C4-2B (cell line): ENCODE measurements around the gene LTBP1.

Source experiments
- H3K27ac ChIP-seq: fragments of 450-650 bp; 2 replicates; pipeline ENCODE4 v1.5.1; 2017
- ZFX ChIP-seq: fragments of 450-650 bp; IDR thresholded peaks from 2 replicates; pipeline ENCODE4 v1.6.1; 2017
- TF ChIP-seq, protein P1 (sequence below): fragments of 450-650 bp; conservative IDR thresholded peaks from 2 replicates; pipeline ENCODE4 v1.5.1; 2017; ENCODE audit warnings: mild to moderate bottlenecking

Gene LTBP1

DNA sequence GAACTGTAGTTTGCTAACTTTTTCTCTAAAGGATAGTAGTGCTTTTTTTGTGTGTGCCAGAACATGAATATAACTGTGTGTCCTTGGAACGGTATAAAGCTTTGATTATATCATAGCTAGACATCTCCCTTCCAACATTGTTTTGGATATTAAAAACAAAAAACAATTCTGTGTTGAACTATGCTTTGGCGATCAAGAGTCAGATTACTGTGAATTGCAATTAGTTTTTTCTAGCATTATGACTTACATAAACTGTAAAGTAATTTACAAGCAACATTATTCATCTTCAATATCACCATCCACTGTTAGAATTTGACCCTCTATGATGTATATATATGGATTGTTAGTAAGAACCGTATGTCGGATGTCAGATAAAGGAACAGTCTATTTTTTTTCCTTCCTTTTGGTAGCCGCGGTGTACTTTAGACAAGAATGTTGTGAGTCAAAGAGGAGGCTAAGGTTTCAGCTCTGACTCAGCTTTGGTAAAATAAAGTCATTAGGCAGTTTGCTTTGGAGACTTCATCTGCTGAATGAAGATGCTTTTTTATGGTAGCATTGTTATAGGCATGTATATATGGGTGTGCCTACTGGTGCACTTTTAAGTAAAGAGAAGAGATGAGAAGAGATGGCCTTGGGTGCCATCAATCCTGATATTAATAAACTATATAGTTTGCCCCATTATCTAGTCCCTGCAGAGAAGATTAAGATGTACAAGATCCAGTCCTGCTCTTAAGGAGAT lies 76.4 kb downstream of the LTBP1 start:
- H3K27ac ChIP-seq: no peak overlapping the region
- no peak for TF ChIP-seq ZFX
- TF ChIP-seq, protein P1, sequence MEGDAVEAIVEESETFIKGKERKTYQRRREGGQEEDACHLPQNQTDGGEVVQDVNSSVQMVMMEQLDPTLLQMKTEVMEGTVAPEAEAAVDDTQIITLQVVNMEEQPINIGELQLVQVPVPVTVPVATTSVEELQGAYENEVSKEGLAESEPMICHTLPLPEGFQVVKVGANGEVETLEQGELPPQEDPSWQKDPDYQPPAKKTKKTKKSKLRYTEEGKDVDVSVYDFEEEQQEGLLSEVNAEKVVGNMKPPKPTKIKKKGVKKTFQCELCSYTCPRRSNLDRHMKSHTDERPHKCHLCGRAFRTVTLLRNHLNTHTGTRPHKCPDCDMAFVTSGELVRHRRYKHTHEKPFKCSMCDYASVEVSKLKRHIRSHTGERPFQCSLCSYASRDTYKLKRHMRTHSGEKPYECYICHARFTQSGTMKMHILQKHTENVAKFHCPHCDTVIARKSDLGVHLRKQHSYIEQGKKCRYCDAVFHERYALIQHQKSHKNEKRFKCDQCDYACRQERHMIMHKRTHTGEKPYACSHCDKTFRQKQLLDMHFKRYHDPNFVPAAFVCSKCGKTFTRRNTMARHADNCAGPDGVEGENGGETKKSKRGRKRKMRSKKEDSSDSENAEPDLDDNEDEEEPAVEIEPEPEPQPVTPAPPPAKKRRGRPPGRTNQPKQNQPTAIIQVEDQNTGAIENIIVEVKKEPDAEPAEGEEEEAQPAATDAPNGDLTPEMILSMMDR: no peak

DNA sequence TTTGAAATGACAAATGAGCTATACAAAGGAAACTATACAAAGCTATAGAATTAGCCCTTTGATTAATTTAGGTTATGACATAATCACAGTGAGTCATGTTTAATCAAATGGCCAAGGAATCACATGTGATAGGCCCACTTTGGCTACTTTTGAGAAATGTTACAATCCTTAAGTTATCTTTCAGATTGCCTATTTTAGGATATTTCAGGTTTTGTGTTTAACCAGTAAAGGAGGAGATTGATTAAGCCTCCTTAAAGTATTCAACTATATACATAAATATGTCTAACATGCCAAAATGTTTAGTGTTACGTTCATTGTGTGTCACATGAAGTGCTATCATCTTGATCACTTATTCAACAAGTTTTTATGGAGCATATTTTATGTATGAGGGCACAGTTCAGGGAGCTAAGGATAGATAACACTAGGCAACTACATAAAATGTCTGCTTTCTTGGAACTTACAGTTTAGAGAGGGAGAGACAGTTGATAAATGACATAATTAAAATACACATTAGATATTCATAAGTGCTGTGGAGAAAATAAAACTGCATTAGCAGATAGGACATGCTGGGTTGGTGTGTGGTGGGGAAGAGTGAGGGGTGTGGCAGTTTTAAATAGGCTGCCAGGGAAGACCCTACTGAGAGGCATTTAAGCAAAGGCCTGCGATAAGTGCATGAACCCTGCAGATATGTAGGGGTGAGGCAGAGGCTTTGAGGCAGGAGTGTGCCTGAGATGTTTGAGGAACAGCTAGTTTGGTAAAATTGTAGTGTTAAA lies 77.2 kb downstream of the LTBP1 start:
- no peak for TF ChIP-seq ZFX
- TF ChIP-seq, protein P1: no peak
- H3K27ac ChIP-seq: no peak overlapping the region

DNA sequence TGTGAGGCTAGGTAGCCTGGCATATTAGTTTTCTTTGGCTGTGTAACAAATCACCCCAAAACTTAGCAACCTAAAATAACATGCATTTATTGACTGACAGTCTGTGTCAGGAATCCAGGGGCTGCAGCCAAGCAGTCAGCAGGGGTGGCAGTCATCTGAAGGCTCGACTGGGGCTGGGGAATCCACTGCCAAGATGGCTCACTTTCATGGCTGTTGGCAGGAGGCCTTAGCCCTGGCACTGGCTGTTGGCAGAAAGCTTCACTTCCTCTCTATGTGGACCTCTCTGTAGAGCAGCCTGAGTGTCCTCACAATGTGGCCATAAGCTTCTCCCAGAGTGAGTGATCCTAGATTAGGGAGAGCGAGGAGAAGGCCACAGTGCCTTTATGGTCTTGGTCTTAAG lies 78.0 kb downstream of the LTBP1 start:
- TF ChIP-seq, protein P1: no peak
- TF ChIP-seq ZFX: no peak
- no peak overlapping the region for H3K27ac ChIP-seq

DNA sequence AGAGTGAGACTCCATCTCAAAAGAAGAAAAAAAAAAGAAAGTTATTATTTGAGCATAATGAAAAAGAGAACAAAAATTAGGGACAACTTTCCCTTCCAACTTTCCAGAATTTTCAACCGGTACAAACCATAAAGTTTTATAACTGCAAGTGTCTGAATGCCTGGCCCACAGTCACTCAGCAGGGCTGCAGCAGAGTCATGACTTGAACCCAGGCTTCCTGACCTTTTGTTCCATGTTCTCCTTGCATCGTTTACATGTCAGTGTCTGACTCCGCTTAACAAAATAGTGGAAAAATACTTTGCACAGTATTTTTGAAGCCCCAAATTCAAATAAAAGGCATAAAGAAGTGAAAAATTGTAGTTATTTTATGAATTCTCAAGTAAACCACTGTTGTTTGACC lies 82.7 kb downstream of the LTBP1 start:
- no peak overlapping the region for H3K27ac ChIP-seq

DNA sequence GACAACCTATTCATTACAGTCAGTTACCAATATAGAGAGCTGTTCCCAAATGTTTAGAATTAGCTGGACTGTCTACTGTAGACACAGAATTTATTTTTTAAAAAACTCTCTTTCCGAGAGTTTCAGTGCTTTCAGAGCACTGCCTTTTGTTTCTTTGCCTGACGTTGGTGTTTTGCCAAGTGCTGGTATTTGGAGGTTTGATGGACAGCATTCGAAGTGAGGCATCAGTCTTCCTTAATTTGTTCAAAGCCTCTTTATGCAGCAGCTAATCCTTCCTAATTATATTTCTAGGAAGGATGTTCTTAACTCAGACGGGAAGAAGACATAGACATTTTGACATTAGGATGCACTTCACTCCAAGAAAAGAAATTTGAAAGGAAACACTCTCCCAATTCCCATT lies 83.2 kb downstream of the LTBP1 start:
- TF ChIP-seq, protein P1: no peak
- no peak for TF ChIP-seq ZFX
- H3K27ac ChIP-seq: no peak overlapping the region

More for the DNA sequence above, 82.7 kb downstream of the LTBP1 start:
- no peak for TF ChIP-seq ZFX
- TF ChIP-seq, protein P1: no peak

DNA sequence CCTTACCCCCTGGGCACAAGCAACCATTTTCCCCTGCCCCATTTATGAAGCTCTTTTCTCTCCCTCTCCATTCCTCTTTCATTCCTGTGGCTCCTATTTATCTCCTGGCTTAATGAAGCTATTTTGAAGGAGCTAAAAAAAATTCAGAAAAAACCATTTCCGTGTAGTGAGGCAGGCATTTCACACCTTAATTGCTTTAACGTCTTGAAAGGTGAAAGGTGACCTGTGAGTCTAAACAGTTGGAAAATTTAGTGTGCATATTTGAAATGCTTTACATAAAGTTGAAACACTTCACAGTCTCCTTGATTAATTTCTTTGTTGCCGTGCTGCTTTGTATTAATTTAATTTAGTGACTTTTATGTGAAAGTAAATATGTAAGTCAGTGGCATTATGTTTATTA lies 83.6 kb downstream of the LTBP1 start:
- no peak overlapping the region for H3K27ac ChIP-seq
- TF ChIP-seq, protein P1: no peak
- no peak for TF ChIP-seq ZFX

DNA sequence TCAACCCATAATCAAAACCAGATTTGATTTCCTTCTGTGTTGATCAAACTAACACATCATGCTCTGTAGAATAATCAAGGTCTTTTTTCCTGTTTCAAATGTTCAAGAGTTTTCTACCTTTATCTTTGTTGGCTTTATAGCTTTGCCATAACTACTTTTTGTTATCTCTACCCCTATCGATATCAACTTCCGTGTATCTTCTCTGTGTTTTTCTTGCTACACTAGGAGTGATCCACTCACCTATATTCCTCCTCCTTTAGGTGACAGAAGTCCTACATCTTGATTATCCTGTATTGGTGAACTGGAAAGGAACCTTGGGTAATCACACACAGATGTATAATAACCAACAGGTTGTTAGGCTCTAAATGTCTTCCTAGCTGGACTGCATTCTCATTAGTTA lies 85.5 kb downstream of the LTBP1 start:
- TF ChIP-seq ZFX: no peak
- TF ChIP-seq, protein P1: no peak
- no peak overlapping the region for H3K27ac ChIP-seq
